Uterus (tissue), 2 donors: ENCODE measurements around the gene EHD1.

ENCODE experiments used
- POLR2A ChIP-seq, 2 donors: fragments of 450-650 bp; IDR thresholded peaks; one replicate each; pipeline ENCODE4 v1.6.1; 2016; ENCODE audit warnings: antibody characterized with exemption in 2 of 2, mild to moderate bottlenecking in 1 of 2, moderate library complexity in 1 of 2
- TF ChIP-seq, protein P1 (sequence below), 4 experiments: fragments of 200-600 bp in 2 of 4; fragments of 450-650 bp in 2 of 4; sonication (generic) in 2 of 4; IDR thresholded peaks; one replicate each; pipeline ENCODE4 v1.5.1; 2016 to 2019; ENCODE audit warnings: antibody characterized with exemption in 4 of 4, mild to moderate bottlenecking in 2 of 4, moderate library complexity in 1 of 4

DNA sequence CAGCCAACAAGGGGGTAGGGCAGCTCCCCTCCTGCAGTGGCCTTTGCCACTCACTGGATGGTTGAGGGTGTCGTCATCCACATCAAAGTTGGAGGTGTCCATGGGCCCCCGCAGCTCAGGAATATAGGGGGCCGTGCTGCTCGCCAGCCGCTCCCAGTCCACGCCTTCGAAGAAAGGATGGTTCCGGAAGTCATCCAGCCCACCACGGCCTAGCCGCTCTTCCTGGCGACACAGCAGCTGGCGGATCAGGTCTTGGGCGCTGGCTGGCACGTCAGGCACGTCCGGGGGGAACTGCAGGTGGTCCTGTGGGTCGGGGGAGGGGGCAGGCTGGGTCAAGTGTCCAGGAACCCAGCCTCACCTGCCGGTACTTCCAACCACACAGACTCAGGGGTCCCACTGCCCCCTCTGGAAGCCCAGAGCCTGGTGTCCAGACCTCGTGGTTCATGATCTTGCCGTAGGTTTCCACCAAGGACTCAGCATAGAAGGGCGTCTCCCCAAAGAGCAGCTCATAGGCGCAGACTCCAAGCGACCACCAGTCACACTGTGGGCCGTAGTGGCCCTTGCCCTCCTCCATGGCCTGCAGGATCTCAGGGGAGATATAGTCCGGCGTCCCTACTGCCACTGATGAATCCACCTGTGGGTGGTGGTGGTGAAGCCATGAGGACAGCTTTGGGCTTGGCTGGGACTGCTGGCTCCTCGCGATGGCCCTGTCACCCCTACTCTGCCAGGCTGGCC is 39.7 kb downstream of the EHD1 start:
- TF ChIP-seq, protein P1, sequence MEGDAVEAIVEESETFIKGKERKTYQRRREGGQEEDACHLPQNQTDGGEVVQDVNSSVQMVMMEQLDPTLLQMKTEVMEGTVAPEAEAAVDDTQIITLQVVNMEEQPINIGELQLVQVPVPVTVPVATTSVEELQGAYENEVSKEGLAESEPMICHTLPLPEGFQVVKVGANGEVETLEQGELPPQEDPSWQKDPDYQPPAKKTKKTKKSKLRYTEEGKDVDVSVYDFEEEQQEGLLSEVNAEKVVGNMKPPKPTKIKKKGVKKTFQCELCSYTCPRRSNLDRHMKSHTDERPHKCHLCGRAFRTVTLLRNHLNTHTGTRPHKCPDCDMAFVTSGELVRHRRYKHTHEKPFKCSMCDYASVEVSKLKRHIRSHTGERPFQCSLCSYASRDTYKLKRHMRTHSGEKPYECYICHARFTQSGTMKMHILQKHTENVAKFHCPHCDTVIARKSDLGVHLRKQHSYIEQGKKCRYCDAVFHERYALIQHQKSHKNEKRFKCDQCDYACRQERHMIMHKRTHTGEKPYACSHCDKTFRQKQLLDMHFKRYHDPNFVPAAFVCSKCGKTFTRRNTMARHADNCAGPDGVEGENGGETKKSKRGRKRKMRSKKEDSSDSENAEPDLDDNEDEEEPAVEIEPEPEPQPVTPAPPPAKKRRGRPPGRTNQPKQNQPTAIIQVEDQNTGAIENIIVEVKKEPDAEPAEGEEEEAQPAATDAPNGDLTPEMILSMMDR (IDR thresholded peaks at IDR 0.05), result no peak
- TF ChIP-seq POLR2A (IDR thresholded peaks at IDR 0.05), result no peak
